Mucosa of stomach (tissue), 1 donor: Measurements from ENCODE around the gene CRYZ.
A peak's percentile ranks its signal among the peaks of the same experiment; 100 is the strongest.
"Not testable (repeated sequence)": the region's sequence is repeated elsewhere in the genome, so short reads cannot be mapped to it uniquely, and the experiment has no call there.

Experiments
- H3K27me3 ChIP-seq: one replicate; pipeline ENCODE4 v1.7.0; 2013; ENCODE audit warnings: mild to moderate bottlenecking, low read length; ENCODE audit not compliant: control insufficient read depth, insufficient read depth
- H3K36me3 ChIP-seq: one replicate; pipeline ENCODE4 v1.7.0; 2013; ENCODE audit warnings: low read length; ENCODE audit not compliant: control insufficient read depth, insufficient read depth
- H3K4me1 ChIP-seq: one replicate; pipeline ENCODE4 v1.7.0; 2013; ENCODE audit warnings: mild to moderate bottlenecking, low read length; ENCODE audit not compliant: control insufficient read depth, insufficient read depth
- H3K4me3 ChIP-seq: one replicate; pipeline ENCODE4 v1.7.0; 2013; ENCODE audit warnings: low read length
- H3K9ac ChIP-seq: one replicate; pipeline ENCODE4 v1.7.0; 2013; ENCODE audit warnings: mild to moderate bottlenecking, low read length, moderate library complexity
- H3K9me3 ChIP-seq: one replicate; pipeline ENCODE4 v1.7.0; 2013; ENCODE audit warnings: mild to moderate bottlenecking, low read length, moderate library complexity; ENCODE audit not compliant: control insufficient read depth
- donor health status: Pancreatic carcinoma.

Gene CRYZ

DNA sequence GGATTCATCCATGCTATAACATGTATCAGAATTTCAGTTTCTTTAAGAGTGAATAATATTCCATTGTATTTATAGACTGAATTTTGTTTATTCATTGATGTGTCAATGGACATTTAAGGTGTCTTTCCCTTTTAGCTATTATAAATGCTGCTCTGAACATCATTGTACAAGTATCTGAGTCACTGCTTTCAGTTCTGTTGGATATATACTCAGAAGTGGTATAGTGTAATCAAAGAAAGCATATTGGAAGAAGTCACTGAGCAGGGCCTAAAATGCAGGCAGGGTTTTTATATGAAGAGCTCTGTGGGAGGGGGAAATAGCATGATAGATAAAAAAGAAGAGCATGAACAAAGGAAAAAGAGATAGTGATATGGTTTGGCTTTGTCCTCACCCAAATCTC lies 22.6 kb upstream of the CRYZ start:
- Histone ChIP-seq H3K4me3 (no peak overlapping the region), H3K36me3 (no peaks in the 10 kb centered on the region), H3K9me3 (no peaks in the 10 kb centered on the region), H3K4me1 (no peaks in the 10 kb centered on the region), H3K27me3 (no peaks in the 10 kb centered on the region), H3K9ac (no peak overlapping the region)

DNA sequence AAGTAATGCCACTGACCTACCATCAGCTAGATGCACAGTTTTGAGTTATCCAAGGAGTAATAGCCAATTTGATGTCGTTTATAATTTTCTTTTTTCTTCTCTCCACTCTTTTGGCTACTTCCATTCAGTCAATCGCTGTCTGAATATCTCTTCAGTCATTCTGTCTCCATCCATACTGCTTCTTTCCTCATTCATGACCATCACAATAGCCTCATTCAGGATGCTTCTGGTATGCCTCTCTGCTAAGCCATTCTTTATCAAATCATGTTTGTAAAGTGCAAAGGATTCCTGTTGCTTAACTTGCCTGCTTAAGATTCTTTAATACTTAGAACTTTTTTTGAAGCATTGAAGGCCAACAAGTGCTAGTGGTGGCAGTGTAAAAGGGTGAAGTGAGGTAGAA lies 20.3 kb upstream of the CRYZ start:
- no peak overlapping the region for H3K4me3 ChIP-seq
- no peak overlapping the region for H3K9ac ChIP-seq
- H3K4me1 ChIP-seq, result no peaks in the 10 kb centered on the region
- H3K36me3 ChIP-seq, result no peaks in the 10 kb centered on the region
- no peaks in the 10 kb centered on the region for H3K9me3 ChIP-seq
- no peaks in the 10 kb centered on the region for H3K27me3 ChIP-seq

DNA sequence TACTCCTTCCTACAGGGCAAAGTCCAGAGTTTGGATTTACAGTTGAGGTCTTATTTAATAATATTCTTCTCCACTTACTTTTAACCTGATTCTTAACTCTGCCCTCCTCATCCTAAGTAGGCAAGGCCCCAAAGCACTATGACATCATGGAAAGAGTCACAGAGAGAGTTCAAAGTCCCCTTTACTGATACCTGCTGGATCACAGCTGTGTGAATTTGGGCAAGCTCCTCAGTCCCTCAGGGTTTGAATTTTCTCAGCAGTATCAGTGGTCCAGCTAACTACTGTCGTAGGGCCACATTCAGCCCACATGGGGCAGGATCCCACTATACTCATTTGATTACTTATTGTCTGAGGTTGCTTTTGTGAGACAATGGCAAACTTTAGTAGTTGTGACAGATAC lies 16.1 kb upstream of the CRYZ start:
- H3K27me3 ChIP-seq, result no peaks in the 10 kb centered on the region
- no peaks in the 10 kb centered on the region for H3K36me3 ChIP-seq
- no peak overlapping the region for H3K4me3 ChIP-seq
- no peak overlapping the region for H3K9ac ChIP-seq
- H3K4me1 ChIP-seq, result no peaks in the 10 kb centered on the region
- H3K9me3 ChIP-seq, result no peaks in the 10 kb centered on the region

DNA sequence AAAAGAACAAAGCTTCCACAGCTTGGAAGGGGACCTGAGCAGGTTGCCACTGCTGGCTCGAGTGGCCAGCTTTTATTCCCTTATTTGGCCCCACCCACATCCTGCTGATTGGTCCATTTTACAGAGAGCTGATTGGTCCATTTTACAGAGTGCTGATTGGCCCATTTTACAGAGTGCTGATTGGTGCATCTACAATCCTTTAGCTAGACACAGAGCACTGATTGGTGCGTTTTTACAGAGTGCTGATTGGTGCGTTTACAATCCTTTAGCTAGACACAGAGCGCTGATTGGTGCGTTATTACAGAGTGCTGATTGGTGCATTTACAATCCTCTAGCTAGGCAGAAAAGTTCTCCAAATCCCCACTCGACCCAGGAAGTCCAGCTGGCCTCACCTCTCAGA lies 12.4 kb upstream of the CRYZ start:
- H3K27me3 ChIP-seq, H3K4me3 ChIP-seq, H3K9me3 ChIP-seq, H3K36me3 ChIP-seq, H3K9ac ChIP-seq, H3K4me1 ChIP-seq: not testable (repeated sequence)

DNA sequence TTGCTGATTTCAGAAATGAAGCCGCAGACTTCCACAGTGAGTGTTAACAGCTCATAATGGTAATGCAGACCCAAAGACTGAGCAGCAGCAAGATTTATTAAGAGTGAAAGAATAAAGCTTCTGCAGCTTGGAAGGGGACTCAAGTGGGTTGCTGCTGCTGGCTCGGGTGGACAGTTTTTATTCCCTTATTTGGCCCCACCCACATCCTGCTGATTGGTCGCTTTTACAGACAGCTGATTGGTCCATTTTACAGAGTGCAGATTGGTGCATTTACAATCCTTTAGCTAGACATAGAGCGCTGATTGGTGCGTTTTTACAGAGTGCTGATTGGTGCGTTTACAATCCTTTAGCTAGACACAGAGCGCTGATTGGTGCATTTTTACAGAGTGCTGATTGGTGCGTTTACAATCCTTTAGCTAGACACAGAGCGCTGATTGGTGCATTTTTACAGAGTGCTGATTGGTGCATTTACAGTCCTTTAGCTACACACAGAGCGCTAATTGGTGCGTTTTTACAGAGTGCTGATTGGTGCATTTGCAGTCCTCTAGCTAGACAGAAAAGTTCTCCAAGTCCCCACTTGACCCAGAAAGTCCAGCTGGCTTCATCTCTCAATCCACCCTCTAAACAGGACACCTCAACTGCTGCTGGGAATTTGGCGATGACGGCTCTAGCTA lies 7.6 kb upstream of the CRYZ start:
- H3K4me3 ChIP-seq, H3K4me1 ChIP-seq, H3K27me3 ChIP-seq, H3K9ac ChIP-seq, H3K9me3 ChIP-seq, H3K36me3 ChIP-seq: not testable (repeated sequence)

DNA sequence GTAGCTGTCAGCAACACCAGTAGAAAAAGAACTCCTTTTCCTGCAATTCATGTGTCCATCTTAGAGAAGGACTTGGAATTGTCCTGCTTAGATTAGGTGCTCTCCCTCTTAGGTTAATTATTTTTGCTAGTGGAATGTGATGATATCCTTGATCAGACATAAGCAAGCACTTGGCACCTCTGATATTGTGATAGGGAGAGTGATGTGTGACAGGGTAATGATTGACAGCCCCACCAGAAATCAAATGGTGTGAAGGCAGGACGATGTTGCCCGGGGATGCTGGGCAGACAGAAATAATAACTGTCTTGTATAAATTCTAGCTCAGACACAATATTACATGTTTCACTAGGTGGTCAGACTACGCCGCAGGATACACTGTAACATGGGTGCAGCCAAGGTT lies 4.5 kb upstream of the CRYZ start:
- H3K4me1 ChIP-seq, result peaks cover 10% of the 10 kb centered on the region
- no peak overlapping the region for H3K9ac ChIP-seq
- H3K4me3 ChIP-seq, result no peak overlapping the region
- H3K36me3 ChIP-seq, result peaks cover 4% of the 10 kb centered on the region
- no peaks in the 10 kb centered on the region for H3K9me3 ChIP-seq
- H3K27me3 ChIP-seq, result no peaks in the 10 kb centered on the region

DNA sequence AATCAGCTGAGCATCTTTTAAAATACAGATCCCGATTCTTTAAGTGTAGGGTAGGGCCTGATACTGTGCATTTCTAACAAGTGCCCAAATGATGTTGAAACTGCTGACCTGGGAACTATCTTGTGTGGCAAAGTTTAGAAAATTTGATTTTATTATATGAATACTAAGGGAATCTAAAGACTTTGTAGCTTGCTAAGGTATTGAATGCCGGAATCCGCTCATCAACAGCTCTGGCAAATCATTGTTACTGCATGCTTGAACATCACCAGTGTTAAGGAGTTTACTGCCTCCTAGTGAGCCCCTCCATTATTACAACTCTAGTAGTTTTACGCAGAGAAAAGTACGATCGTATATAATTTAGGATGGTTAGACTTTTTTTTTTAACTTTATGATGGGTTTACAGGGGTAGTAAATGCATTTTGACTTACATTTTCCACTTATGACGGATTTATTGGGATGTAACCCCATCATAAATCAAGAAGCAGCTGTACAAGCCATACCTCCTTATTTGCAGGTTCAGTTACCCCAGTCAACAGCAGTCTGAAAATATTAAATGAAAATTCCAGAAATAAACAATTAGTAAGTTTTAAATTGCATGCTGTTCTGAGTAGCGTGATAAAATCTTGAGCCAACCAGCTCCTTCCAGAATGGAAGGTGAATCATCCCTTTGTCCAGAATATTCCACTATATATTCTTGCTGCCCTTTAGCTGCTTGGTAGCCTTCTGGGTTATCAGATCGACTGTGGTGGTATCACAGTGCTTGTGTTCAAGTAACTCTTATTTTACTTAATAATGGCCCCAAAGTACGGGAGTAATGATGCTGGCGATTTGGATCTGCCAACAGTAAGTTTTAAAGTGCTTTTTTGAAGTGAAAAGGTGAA lies 994 bp upstream of the CRYZ start:
- no peaks in the 10 kb centered on the region for H3K9me3 ChIP-seq
- H3K27me3 ChIP-seq, result no peaks in the 10 kb centered on the region
- H3K4me1 ChIP-seq, result peaks cover 16% of the 10 kb centered on the region
- H3K9ac ChIP-seq, result peak overlapping the region; percentile 89
- H3K36me3 ChIP-seq, result no peaks in the 10 kb centered on the region
- H3K4me3 ChIP-seq, result peak overlapping the region; percentile 99

DNA sequence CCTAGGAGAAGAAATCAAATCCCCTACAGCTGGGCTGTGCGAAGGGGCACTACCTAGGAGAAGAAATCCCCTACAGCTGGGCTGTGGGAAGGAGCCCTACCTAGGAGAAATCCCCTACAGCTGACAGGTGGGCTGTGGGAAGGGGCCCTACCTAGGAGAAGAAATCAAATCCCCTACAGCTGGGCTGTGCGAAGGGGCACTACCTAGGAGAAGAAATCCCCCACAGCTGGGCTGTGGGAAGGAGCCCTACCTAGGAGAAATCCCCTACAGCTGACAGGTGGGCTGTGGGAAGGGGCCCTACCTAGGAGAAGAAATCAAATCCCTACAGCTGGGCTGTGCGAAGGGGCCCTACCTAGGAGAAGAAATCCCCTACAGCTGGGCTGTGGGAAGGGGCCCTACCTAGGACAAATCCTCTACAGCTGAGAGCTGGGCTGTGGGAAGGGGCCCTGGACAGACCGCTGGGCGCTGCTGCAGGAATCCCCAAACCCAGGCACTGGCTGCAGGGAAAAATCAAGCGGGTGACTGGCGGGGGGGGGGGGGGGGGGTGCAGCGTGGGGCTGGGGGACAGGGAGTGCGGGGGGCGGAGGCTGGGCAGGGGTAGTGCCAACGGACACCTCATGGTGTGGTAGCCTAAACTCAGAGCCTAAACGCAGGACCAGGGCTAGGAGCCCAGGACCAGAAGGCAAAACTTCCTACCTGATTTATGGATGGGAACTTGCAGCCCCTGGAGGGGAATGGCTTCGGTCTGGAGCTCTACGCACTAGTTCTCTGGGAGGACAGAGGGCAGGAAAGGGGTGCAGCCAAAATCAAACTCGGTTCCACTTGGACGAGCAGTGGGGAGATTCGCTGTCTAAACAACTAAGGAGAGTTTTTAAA lies 541 bp downstream of the CRYZ start:
- peak overlapping the region; percentile 89 for H3K9ac ChIP-seq

DNA sequence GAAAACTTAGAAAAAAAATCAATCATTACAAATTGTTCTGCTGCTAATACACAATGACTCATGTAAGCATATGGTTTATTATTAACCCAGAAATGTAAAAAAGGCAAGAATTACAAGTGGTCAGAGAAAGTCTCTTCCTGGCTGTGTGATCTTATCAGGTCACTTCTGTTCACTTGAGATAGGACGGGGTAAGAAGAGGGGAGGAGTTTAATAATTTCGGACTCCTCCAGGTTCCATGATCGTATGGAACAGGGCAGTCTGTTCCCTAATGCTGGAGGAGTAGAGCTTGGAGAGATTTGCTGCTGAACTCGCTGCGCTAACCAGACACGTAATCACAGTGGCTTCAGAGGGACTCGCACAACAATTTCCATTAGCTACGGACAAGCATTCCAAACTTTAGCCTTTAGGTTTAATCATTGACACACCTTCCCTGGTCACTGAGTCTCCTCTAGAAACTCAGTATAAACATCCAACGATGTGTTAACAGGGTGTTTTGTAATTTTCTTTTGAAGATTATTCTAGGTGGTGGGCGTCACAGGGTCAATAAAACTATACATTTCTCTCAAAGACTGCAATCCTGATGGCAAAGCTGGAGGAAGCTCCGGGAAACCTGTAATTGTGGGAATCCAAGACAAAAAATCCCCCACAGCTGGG lies 1.3 kb downstream of the CRYZ start:
- H3K9me3 ChIP-seq, result no peaks in the 10 kb centered on the region
- H3K27me3 ChIP-seq, result no peaks in the 10 kb centered on the region
- peak overlapping the region; percentile 25 for H3K9ac ChIP-seq
- H3K36me3 ChIP-seq, result no peaks in the 10 kb centered on the region
- peaks cover 16% of the 10 kb centered on the region for H3K4me1 ChIP-seq
- peak overlapping the region; percentile 6 for H3K4me3 ChIP-seq

More for the DNA sequence above, 541 bp downstream of the CRYZ start:
- peaks cover 16% of the 10 kb centered on the region for H3K4me1 ChIP-seq
- H3K9me3 ChIP-seq, H3K27me3 ChIP-seq, H3K36me3 ChIP-seq: not testable (repeated sequence)
- peak overlapping the region; percentile 99 for H3K4me3 ChIP-seq

DNA sequence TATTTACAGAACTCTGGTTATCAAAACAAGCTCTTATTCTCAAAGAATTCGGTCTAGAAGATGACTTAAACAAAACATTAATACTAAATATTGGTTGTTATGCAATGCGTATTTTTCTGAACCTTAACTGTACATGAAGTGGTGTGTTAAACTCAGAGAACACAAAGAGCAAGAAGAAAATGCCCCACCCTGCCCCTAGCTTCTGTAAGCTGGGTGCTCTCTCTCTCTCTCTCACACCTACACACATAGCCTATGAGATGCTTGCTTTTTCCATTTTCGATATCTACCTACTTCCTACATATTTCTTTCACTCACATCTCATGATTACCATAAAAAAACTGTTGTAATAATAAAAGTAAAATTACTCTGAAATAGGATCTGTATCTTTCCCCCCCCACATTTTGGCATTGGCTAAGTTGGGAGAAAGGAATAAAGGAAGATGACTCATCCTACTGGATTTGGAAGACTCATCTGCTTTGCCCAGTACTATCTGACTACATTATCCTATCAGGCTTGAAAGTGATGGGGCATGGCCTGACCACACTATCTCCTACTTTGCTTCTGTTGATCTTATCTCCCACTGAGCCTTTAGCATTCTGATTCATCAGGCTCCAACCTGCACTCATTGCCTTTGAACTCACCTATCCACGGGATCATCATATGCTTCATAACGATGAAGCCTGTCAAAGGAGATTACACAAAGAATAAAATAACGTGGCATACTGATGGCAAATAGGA lies 2.9 kb downstream of the CRYZ start:
- no peaks in the 10 kb centered on the region for H3K27me3 ChIP-seq
- H3K9ac ChIP-seq, result no peak overlapping the region
- H3K4me1 ChIP-seq, result peaks cover 16% of the 10 kb centered on the region

DNA sequence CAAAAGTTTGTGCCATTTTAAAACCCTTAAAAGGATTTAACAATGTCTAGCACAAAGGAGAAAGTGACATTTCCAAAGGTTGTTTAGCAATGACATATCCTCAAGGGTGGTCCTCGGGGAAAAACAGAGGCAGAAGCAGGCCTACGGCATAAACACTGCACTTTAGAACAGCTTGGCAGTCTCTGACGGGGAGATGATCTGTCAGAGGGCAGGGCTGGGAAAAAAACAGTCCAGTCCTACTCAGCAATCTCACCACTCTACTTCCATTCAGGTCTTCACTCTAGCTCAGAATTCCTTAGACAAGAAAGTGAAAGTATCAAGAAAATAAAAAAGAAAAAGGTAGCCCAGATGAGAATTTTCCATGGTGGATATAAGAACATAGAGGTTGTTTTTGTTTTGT lies 4.1 kb downstream of the CRYZ start:
- no peak overlapping the region for H3K4me3 ChIP-seq
- H3K27me3 ChIP-seq, result no peaks in the 10 kb centered on the region
- no peaks in the 10 kb centered on the region for H3K36me3 ChIP-seq
- no peak overlapping the region for H3K9ac ChIP-seq
- no peaks in the 10 kb centered on the region for H3K9me3 ChIP-seq
- peaks cover 8% of the 10 kb centered on the region for H3K4me1 ChIP-seq

More for the DNA sequence above, 2.9 kb downstream of the CRYZ start:
- Histone ChIP-seq H3K36me3 (no peaks in the 10 kb centered on the region), H3K4me3 (no peak overlapping the region), H3K9me3 (no peaks in the 10 kb centered on the region)
